ENCODE measurements around the gene IL17RC.

- TF ChIP-seq CTCF (IDR thresholded peaks at IDR 0.05), result no peak
- TF ChIP-seq EP300 (IDR thresholded peaks at IDR 0.05), result no peak
Measured at GRCh38 chr3:9938966-9939365, 22.1 kb downstream of the IL17RC start.
